CD4-positive, alpha-beta T cell (primary cell): ENCODE measurements around the gene ACER3. TPM values are rescaled to one million over a fixed set of nuclear protein-coding genes. Genes with fewer than 3 reads are reported as not detected.

Experiments
- ATAC-seq: fragments of 200-7000 bp; cut with Tn5 transposase; one replicate; pipeline ENCODE4 v1.10.0; 2022; ENCODE audit warnings: mild to moderate bottlenecking; ENCODE audit not compliant: poor library complexity
- CTCF ChIA-PET: fragments of 350-600 bp; sonication (Branson Sonifier 250); formaldehyde crosslinking; loops from one replicate; lab custom pipeline; 2021; ENCODE audit warnings: antibody characterized with exemption, inconsistent platforms; lab: Charles Lee
- POLR2A ChIA-PET: fragments of 350-600 bp; sonication (Branson Sonifier 250); formaldehyde crosslinking; loops from one replicate; lab custom pipeline; 2021; ENCODE audit warnings: antibody characterized with exemption, inconsistent platforms; lab: Charles Lee
- DNase-seq, 14 experiments: peaks; one replicate each; pipeline ENCODE4 v3.0.0-alpha.2; 2013 to 2020; ENCODE audit warnings: mixed read lengths in 2 of 14
- H3K27ac ChIP-seq, 2 donors: one replicate each; pipeline versions ENCODE4 v1.5.1 to v1.7.0; 2013; ENCODE audit warnings: low read length in 2 of 2, low read depth in 1 of 2, mild to moderate bottlenecking in 1 of 2
- H3K27me3 ChIP-seq, 2 experiments: 1 replicate in 1 of 2; 2 replicates in 1 of 2; pipeline versions ENCODE4 v1.6.1 to v1.7.0; 2013; ENCODE audit warnings: low read length in 2 of 2, control low read depth in 1 of 2, mild to moderate bottlenecking in 1 of 2, moderate library complexity in 1 of 2; ENCODE audit not compliant: insufficient read depth in 2 of 2, control insufficient read depth in 1 of 2
- H3K36me3 ChIP-seq: one replicate; pipeline ENCODE4 v1.6.1; 2013; ENCODE audit warnings: low read length, control low read depth; ENCODE audit not compliant: insufficient read depth
- H3K4me1 ChIP-seq: one replicate; pipeline ENCODE4 v1.6.1; 2013; ENCODE audit warnings: low read length, control low read depth; ENCODE audit not compliant: insufficient read depth
- H3K4me3 ChIP-seq: one replicate; pipeline ENCODE4 v1.5.1; 2013; ENCODE audit warnings: mild to moderate bottlenecking, low read length, moderate library complexity
- H3K9me3 ChIP-seq, 2 experiments: 1 replicate in 1 of 2; 2 replicates in 1 of 2; pipeline versions ENCODE4 v1.6.1 to v1.7.0; 2013; ENCODE audit warnings: low read length in 2 of 2, mild to moderate bottlenecking in 2 of 2, control low read depth in 1 of 2, moderate library complexity in 1 of 2; ENCODE audit not compliant: control insufficient read depth in 1 of 2, insufficient read depth in 1 of 2
- H3K27ac Mint-ChIP-seq: one replicate; pipeline ENCODE4 v1.8.0; 2020; ENCODE audit warnings: mixed read lengths
- H3K27me3 Mint-ChIP-seq: one replicate; pipeline ENCODE4 v1.8.0; 2021; ENCODE audit warnings: mixed read lengths
- H3K36me3 Mint-ChIP-seq: one replicate; pipeline ENCODE4 v1.8.0; 2021; ENCODE audit warnings: low read depth, mixed read lengths
- H3K4me1 Mint-ChIP-seq: one replicate; pipeline ENCODE4 v1.8.0; 2021; ENCODE audit warnings: low read depth, mixed read lengths
- H3K4me3 Mint-ChIP-seq: one replicate; pipeline ENCODE4 v1.8.0; 2020; ENCODE audit warnings: mild to moderate bottlenecking, mixed read lengths
- H3K9me3 Mint-ChIP-seq: one replicate; pipeline ENCODE4 v1.8.0; 2020; ENCODE audit warnings: mixed read lengths
- intact Hi-C, 2 experiments: fragments of 100-400 bp; cut with DNase I in 1 of 2; cut with micrococcal nuclease in 1 of 2; formaldehyde crosslinking; loops; one replicate each; pipeline versions ENCODE4 v1.15.1 to v1.9.0; 2023 to 2025; cut with DNase I, micrococcal nuclease
- total RNA-seq, 174 experiments: library from RNA in 2 of 174; stranded (reverse) in 2 of 174; gene quantifications; one replicate each; pipeline ENCODE4 v1.2.3 and lab custom pipeline; 2021 to 2026
- TF ChIP-seq, protein P1 (sequence below): fragments of 200-600 bp; IDR thresholded peaks from one replicate; pipeline ENCODE4 v1.8.0; 2022; ENCODE audit warnings: antibody characterized with exemption, mild to moderate bottlenecking

Gene ACER3
- total RNA-seq, 2 experiments from 2014 or later: 6.4 to 7.0 TPM

DNA sequence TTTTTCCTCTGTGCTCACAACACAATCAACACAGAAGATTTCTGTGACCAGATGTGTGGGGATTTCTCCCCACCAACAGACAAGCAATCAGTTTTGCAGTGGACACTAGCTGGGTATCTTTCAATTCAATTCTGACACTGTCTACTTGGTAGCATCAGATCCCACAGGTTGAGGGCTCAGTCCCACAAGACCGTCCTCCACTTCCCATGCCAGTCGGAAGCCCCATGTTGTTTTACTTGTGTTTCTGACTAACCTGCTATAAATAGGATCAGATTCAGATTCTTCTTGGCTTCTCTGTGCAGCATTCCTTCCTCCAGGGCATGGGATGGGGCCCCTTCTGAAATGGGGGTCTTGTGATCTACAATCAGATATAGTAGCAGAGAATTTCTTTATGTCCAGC, 19.6 kb downstream of the ACER3 start:
- Mint-ChIP-seq H3K9me3 (no peaks in the 10 kb centered on the region), H3K36me3 (peaks cover 7% of the 10 kb centered on the region), H3K4me3 (no peak overlapping the region), H3K4me1 (peaks cover 6% of the 10 kb centered on the region), H3K27ac (no peak overlapping the region), H3K27me3 (no peaks in the 10 kb centered on the region)
- Histone ChIP-seq H3K4me1 (peaks cover 1% of the 10 kb centered on the region), H3K4me3 (no peak overlapping the region), H3K36me3 (no peaks in the 10 kb centered on the region), H3K27ac (no peak overlapping the region), H3K9me3 (no peaks in the 10 kb centered on the region), H3K27me3 (no peaks in the 10 kb centered on the region)
- intact Hi-C loops: no loop called here
- ChIA-PET POLR2A (no interaction called here), CTCF (no interaction called here)
- no peak for DNase-seq
- TF ChIP-seq, protein P1, sequence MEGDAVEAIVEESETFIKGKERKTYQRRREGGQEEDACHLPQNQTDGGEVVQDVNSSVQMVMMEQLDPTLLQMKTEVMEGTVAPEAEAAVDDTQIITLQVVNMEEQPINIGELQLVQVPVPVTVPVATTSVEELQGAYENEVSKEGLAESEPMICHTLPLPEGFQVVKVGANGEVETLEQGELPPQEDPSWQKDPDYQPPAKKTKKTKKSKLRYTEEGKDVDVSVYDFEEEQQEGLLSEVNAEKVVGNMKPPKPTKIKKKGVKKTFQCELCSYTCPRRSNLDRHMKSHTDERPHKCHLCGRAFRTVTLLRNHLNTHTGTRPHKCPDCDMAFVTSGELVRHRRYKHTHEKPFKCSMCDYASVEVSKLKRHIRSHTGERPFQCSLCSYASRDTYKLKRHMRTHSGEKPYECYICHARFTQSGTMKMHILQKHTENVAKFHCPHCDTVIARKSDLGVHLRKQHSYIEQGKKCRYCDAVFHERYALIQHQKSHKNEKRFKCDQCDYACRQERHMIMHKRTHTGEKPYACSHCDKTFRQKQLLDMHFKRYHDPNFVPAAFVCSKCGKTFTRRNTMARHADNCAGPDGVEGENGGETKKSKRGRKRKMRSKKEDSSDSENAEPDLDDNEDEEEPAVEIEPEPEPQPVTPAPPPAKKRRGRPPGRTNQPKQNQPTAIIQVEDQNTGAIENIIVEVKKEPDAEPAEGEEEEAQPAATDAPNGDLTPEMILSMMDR: no peak
- ATAC-seq: no peak

DNA sequence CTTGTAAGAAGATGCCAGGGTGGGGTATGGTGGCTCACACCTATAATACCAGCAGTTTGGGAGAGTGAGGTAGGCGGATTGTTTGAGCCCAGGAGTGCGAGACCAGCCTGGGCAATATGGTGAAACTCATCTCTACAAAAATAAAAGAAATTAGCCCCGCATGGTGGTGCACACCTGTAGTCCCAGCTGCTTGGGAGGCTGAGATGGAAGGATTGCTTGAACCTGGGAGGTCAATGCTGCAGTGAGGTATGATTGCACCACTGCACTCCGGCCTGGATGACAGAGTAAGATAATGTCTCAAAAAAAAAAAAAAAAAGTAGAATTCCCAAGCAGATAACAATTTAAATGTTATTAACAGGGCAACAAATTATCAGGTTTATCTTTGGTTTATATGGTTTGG, 20.2 kb downstream of the ACER3 start:
- H3K4me1 ChIP-seq: peaks cover 4% of the 10 kb centered on the region
- no peak overlapping the region for H3K4me3 ChIP-seq
- TF ChIP-seq, protein P1: no peak
- Mint-ChIP-seq H3K9me3 (no peaks in the 10 kb centered on the region), H3K4me1 (peaks cover 6% of the 10 kb centered on the region), H3K36me3 (peaks cover 7% of the 10 kb centered on the region), H3K27ac (no peak overlapping the region), H3K27me3 (no peaks in the 10 kb centered on the region), H3K4me3 (no peak overlapping the region)
- H3K27ac ChIP-seq: no peak overlapping the region
- intact Hi-C loops: no loop called here
- ChIA-PET POLR2A (no interaction called here), CTCF (no interaction called here)
- no peak for ATAC-seq
- DNase-seq: no peak
- no peaks in the 10 kb centered on the region for H3K27me3 ChIP-seq
- no peaks in the 10 kb centered on the region for H3K36me3 ChIP-seq
- no peaks in the 10 kb centered on the region for H3K9me3 ChIP-seq

DNA sequence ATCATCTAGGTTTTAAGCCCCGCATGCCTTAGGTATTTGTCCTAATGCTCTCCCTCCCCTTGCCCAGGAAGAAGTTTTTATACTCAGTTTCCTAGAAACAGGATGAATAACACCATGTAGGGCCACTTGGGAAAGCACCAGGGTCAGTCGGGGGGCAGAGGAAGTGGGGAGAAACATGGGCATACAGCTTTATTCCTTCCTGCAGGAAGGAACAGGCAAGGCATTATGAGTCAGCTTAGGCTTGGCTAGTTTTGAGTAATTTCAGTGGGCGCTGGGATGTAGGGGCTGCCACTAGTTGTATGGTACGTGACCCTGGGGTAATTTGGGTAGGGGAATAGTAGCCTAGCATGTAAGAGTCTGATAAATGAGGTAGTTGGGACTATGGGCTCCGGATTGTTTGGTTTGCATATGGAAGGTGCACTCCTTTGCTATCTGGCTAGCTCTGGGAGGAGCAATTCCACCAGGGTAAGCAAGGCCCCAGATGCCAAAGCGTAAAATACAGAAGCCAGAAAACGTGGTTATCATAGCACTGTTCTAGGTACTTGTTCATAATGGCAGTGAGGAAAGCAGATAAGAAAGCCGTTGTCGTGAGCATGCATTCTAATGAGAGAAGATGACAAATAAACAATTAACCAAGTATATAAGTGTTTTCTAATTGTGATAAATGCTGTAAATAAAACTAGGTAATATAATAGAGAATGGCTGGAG, 24.8 kb downstream of the ACER3 start:
- no peaks in the 10 kb centered on the region for H3K9me3 ChIP-seq
- POLR2A ChIA-PET: no interaction called here
- no peak overlapping the region for H3K4me3 ChIP-seq
- peaks cover 4% of the 10 kb centered on the region for H3K36me3 Mint-ChIP-seq
- peak in 2 of 14 experiments; percentile 24 to 25 for DNase-seq
- no peaks in the 10 kb centered on the region for H3K36me3 ChIP-seq
- intact Hi-C loops: no loop called here
- H3K4me1 Mint-ChIP-seq: peaks cover 6% of the 10 kb centered on the region
- no peak overlapping the region for H3K27ac Mint-ChIP-seq
- H3K27me3 ChIP-seq: no peaks in the 10 kb centered on the region
- TF ChIP-seq, protein P1: no peak
- H3K9me3 Mint-ChIP-seq: no peaks in the 10 kb centered on the region
- no peak overlapping the region for H3K4me3 Mint-ChIP-seq
- peaks cover 4% of the 10 kb centered on the region for H3K4me1 ChIP-seq
- H3K27me3 Mint-ChIP-seq: no peaks in the 10 kb centered on the region
- ATAC-seq: no peak
- CTCF ChIA-PET: no interaction called here
- no peak overlapping the region for H3K27ac ChIP-seq
